Bladder microvascular endothelial cell (primary cell): Measurements from ENCODE around the gene COASY. TPM values are rescaled to one million over a fixed set of nuclear protein-coding genes. Genes with fewer than 3 reads are reported as not detected.

Source experiments
- total RNA-seq: library from RNA; depleted of rRNA; stranded (reverse); fragments of >200 nt; gene quantifications from 2 replicates; pipeline ENCODE4 v1.2.3, GENCODE V29; 2014

COASY gene
- total RNA-seq, result 13.1 and 23.2 TPM in 2 replicates

GRCh38 chr17:42561897-42562387, at the start of gene COASY:
COASY (plus strand) TSS chr17:42562148; CDS start chr17:42562623, 475 bp downstream.

DNA sequence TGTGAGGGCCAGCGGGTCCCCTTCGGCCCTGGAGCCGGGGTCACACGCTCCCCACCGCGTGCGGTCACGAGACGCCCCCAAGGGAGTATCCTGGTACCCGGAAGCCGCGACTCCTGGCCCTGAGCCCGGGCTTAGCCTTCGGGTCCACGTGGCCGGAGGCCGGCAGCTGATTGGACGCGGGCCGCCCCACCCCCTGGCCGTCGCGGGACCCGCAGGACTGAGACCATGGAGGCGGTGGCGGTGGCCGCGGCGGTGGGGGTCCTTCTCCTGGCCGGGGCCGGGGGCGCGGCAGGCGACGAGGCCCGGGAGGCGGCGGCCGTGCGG, 25.9 kb upstream of the COASY start, which contains the start of gene NAGLU:
TSS of gene NAGLU (plus strand) at position 194 of the 324 bp plus-strand sequence. CDS start at position 226, 32 bp downstream.

GRCh38 chr17:42552736-42553135, 9.2 kb upstream of the COASY start, which contains the start of gene HSD17B1:
HSD17B1 (plus strand) TSS chr17:42552923; CDS start chr17:42552934, 11 bp downstream.

DNA sequence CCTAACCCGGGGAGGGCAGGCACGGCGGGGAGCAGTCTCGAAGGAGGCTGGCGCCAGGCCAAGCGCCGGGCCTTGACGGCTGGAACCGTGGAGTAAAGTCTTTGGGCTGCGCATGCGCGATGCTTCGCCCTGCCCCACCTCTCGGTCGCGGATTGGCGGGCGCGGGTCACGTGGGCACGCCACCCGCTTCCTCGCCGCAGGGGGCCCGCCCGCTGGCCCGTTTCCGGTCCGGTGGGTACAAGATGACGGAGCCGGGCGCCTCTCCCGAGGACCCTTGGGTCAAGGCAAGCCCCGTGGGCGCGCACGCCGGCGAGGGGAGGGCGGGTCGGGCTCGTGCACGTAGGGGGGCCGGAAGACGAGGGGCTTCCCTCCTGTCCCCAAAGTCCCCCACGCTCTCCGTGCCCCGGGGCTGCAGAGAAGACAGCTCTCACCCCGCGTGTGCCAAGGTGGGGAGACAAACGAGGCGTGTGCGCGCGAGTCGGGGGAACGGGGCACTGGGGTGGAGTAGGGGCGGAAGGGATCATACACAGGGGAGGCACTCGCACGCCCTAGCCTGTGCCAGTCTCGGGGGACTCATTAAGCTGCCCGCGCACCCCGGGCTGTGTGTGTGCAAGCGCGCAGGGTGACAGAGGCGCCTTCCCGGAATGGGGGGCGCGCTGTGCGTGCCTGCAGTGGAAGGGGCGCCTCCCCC, 5.1 kb downstream of the COASY start, which contains the start of gene MLX:
TSS of gene MLX (plus strand) at position 218 of the 691 bp plus-strand sequence. CDS start at position 243, 25 bp downstream.

DNA sequence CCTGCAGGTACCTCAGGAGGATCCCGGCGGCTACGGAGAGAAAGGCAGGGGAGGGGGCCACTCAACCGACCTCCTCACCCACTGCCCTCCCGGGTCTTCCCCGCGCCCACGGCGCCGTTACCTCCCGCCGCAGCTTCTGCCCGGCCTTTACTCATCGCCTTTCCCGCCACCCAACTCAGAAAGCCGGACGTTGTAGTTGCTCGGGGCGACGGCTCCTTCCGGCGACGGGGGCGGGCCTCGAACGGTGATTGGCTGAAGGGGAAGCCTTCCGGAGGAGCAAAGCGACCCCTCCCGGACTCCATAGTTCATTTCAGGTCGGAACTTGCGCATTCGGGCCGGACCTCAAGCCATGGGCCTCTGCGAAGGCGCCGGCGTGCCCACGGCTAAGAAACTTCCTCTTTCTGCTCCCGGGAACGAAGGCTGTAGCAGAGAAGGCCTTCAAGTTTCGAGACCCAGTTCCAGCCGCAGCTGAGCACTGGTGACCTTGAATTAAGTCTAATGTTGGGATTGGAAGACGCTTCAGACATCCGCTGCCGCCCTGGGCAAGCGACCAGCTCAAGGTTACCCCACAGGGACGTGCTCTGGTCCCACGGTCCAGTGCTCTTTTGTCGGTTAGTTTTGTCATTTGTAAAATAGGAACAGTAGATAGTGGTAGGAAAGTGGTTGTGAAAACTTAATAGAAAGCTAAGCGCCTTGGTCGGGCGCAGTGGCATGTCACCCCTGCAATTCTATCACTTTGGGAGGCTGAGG, 15.8 kb downstream of the COASY start, which contains the start of gene PSMC3IP:
TSS of gene PSMC3IP (minus strand) at position 198 of the 750 bp plus-strand sequence. CDS start at position 155, 43 bp downstream.

GRCh38 chr17:42609182-42609813, 47.4 kb downstream of the COASY start, which contains the start of the genes RETREG3 and TUBG1:
RETREG3 (minus strand) TSS chr17:42609374; CDS start chr17:42609324, 50 bp downstream.
TUBG1 (plus strand) TSS chr17:42609683; CDS start chr17:42609738, 55 bp downstream.

Other genes with a start within 250 kb of the COASY start
- 79.0 and 145 TPM in 2 replicates for gene STAT3, start 173.7 kb upstream of the COASY start, total RNA-seq
- gene CAVIN1, start 138.9 kb upstream of the COASY start, total RNA-seq, result 719 and 771 TPM in 2 replicates
- gene ATP6V0A1, start 103.3 kb upstream of the COASY start, total RNA-seq, result 26.4 and 60.2 TPM in 2 replicates
- gene NAGLU, start 25.9 kb upstream of the COASY start, total RNA-seq, result 21.4 and 26.7 TPM in 2 replicates
- gene HSD17B1, start 9.2 kb upstream of the COASY start, total RNA-seq, result 0.49 and 1.1 TPM in 2 replicates
- 27.0 and 33.6 TPM in 2 replicates for gene MLX, start 5.0 kb downstream of the COASY start, total RNA-seq
- gene PSMC3IP, start 15.6 kb downstream of the COASY start, total RNA-seq, result 3.6 and 5.6 TPM in 2 replicates
- gene RETREG3, start 47.2 kb downstream of the COASY start, total RNA-seq, result 40.3 and 50.0 TPM in 2 replicates
- gene TUBG1, start 47.5 kb downstream of the COASY start, total RNA-seq, result 18.9 and 62.2 TPM in 2 replicates
- 1.9 and 7.4 TPM in 2 replicates for gene TUBG2, start 97.1 kb downstream of the COASY start, total RNA-seq
- gene PLEKHH3, start 114.8 kb downstream of the COASY start, total RNA-seq, result 5.8 and 10.2 TPM in 2 replicates
- 2.1 and 2.2 TPM in 2 replicates for gene CCR10, start 119.7 kb downstream of the COASY start, total RNA-seq
- 16.7 and 53.1 TPM in 2 replicates for gene CNTNAP1, start 120.4 kb downstream of the COASY start, total RNA-seq
- gene EZH1, start 182.9 kb downstream of the COASY start, total RNA-seq, result 9.6 and 18.8 TPM in 2 replicates
- gene RAMP2, start 199.1 kb downstream of the COASY start, total RNA-seq, result 4.4 and 30.8 TPM in 2 replicates
- gene VPS25, start 211.3 kb downstream of the COASY start, total RNA-seq, result 35.5 and 41.0 TPM in 2 replicates
- gene WNK4, start 218.5 kb downstream of the COASY start, total RNA-seq, result 1.3 and 13.0 TPM in 2 replicates
- 55.1 and 59.4 TPM in 2 replicates for gene COA3, start 236.6 kb downstream of the COASY start, total RNA-seq
- gene CNTD1, start 236.7 kb downstream of the COASY start, total RNA-seq, result not detected in 2 replicates